ENCODE measurements around the gene CDK14.

GRCh38 chr7:91051966-91052365 is 455.8 kb downstream of the CDK14 start:
- no peak for TF ChIP-seq POLR2AphosphoS5 (IDR thresholded peaks at IDR 0.05; ENCODE audit: borderline replicate concordance, low read depth, low read length)
- no peak for TF ChIP-seq EZH2 (IDR thresholded peaks at IDR 0.05)
- no peak for TF ChIP-seq FOXP2 (optimal IDR thresholded peaks at IDR 0.05; ENCODE audit: control extremely low read depth, extremely low read length, insufficient read depth)

Measured in SK-N-MC (cell line).